WTC11 (cell line): ENCODE measurements around the gene RETN. TPM values are rescaled to one million over a fixed set of nuclear protein-coding genes. Genes with fewer than 3 reads are reported as not detected.

Source experiments
- ATAC-seq: fragments of 200-7000 bp; cut with Tn5 transposase; 2 replicates; pipeline ENCODE4 v1.10.0; 2021; ENCODE audit warnings: mild to moderate bottlenecking, moderate library complexity
- CTCF ChIA-PET: fragments of 300-600 bp; sonication (Branson Sonifier 250); formaldehyde crosslinking; loops from one replicate; lab custom pipeline; 2021; ENCODE audit warnings: antibody characterized with exemption; lab: Charles Lee
- POLR2A ChIA-PET: fragments of 350-600 bp; sonication (Branson Sonifier 250); formaldehyde crosslinking; loops from one replicate; lab custom pipeline; 2021; ENCODE audit warnings: antibody characterized with exemption; lab: Charles Lee
- DNase-seq: peaks from one replicate; pipeline ENCODE4 v3.0.0; 2021; ENCODE audit warnings: low spot score
- H3K27ac Mint-ChIP-seq: 2 replicates; pipeline ENCODE4 v1.8.0; 2021; ENCODE audit warnings: mixed read lengths
- H3K27me3 Mint-ChIP-seq: 2 replicates; pipeline ENCODE4 v1.8.0; 2021; ENCODE audit warnings: low read depth, mild to moderate bottlenecking, moderate library complexity, mixed read lengths
- H3K36me3 Mint-ChIP-seq: 2 replicates; pipeline ENCODE4 v1.8.0; 2021; ENCODE audit warnings: mixed read lengths
- H3K4me1 Mint-ChIP-seq: 2 replicates; pipeline ENCODE4 v1.8.0; 2022; ENCODE audit warnings: mixed read lengths
- H3K4me3 Mint-ChIP-seq: 2 replicates; pipeline ENCODE4 v1.8.0; 2021; ENCODE audit warnings: mild to moderate bottlenecking, moderate library complexity, mixed read lengths
- H3K9me3 Mint-ChIP-seq: 2 replicates; pipeline ENCODE4 v1.8.0; 2021; ENCODE audit warnings: mixed read lengths
- ARID4B ChIP-seq: sonication (generic); formaldehyde crosslinking; IDR thresholded peaks from 2 replicates; pipeline ENCODE4 v1.8.0; 2023; ENCODE audit warnings: missing genetic modification reagents, mild to moderate bottlenecking, borderline replicate concordance
- ATF1 ChIP-seq: sonication (generic); formaldehyde crosslinking; IDR thresholded peaks from 2 replicates; pipeline ENCODE4 v1.8.1; 2023; ENCODE audit warnings: mild to moderate bottlenecking, moderate library complexity, missing genetic modification reagents
- E2F1 ChIP-seq: sonication (generic); formaldehyde crosslinking; IDR thresholded peaks from 2 replicates; pipeline ENCODE4 v1.8.0; 2022; ENCODE audit warnings: mild to moderate bottlenecking, missing genetic modification reagents
- ELF4 ChIP-seq: sonication (generic); formaldehyde crosslinking; IDR thresholded peaks from 2 replicates; pipeline ENCODE4 v1.8.1; 2022; ENCODE audit warnings: low read depth, mild to moderate bottlenecking, moderate library complexity, missing genetic modification reagents
- EMX1 ChIP-seq: fragments of 250-450 bp; sonication (Bioruptor Pico); IDR thresholded peaks from 2 replicates; pipeline ENCODE4 v1.8.0; 2021; ENCODE audit warnings: mild to moderate bottlenecking
- MYBL2 ChIP-seq: sonication (generic); formaldehyde crosslinking; IDR thresholded peaks from 2 replicates; pipeline ENCODE4 v1.8.1; 2023; ENCODE audit warnings: mild to moderate bottlenecking, moderate library complexity, missing genetic modification reagents
- NFE2L1 ChIP-seq: sonication (generic); formaldehyde crosslinking; IDR thresholded peaks from 2 replicates; pipeline ENCODE4 v1.8.1; 2023; ENCODE audit warnings: missing genetic modification reagents
- NR1H2 ChIP-seq: sonication (generic); formaldehyde crosslinking; IDR thresholded peaks from 2 replicates; pipeline ENCODE4 v1.9.0; 2021; ENCODE audit warnings: mild to moderate bottlenecking, moderate library complexity, missing genetic modification reagents
- NR2C2 ChIP-seq: sonication (generic); formaldehyde crosslinking; IDR thresholded peaks from 2 replicates; pipeline ENCODE4 v1.8.0; 2022; ENCODE audit warnings: mild to moderate bottlenecking, missing genetic modification reagents
- RELA ChIP-seq: sonication (generic); formaldehyde crosslinking; IDR thresholded peaks from 2 replicates; pipeline ENCODE4 v1.8.1; 2022; ENCODE audit warnings: missing genetic modification reagents, mild to moderate bottlenecking, borderline replicate concordance
- RORB ChIP-seq: fragments of 250-450 bp; sonication (Bioruptor Pico); IDR thresholded peaks from 2 replicates; pipeline ENCODE4 v1.9.0; 2021; ENCODE audit warnings: mild to moderate bottlenecking
- TP53 ChIP-seq: sonication (generic); formaldehyde crosslinking; IDR thresholded peaks from 2 replicates; pipeline ENCODE4 v1.8.1; 2023; ENCODE audit warnings: mild to moderate bottlenecking, missing genetic modification reagents
- ZNF232 ChIP-seq: sonication (generic); formaldehyde crosslinking; IDR thresholded peaks from 2 replicates; pipeline ENCODE4 v1.8.0; 2022; ENCODE audit warnings: mild to moderate bottlenecking, missing genetic modification reagents
- ZNF396 ChIP-seq: fragments of 250-450 bp; sonication (Bioruptor Pico); IDR thresholded peaks from 2 replicates; pipeline ENCODE4 v1.8.0; 2021; ENCODE audit warnings: mild to moderate bottlenecking, moderate library complexity, borderline replicate concordance
- ZNF512 ChIP-seq: sonication (generic); formaldehyde crosslinking; IDR thresholded peaks from 2 replicates; pipeline ENCODE4 v1.8.1; 2022; ENCODE audit warnings: missing genetic modification reagents, borderline replicate concordance
- ZNF532 ChIP-seq: fragments of 250-450 bp; sonication (Bioruptor Pico); IDR thresholded peaks from 2 replicates; pipeline ENCODE4 v1.9.0; 2021; ENCODE audit warnings: mild to moderate bottlenecking, borderline replicate concordance
- ZNF671 ChIP-seq: fragments of 250-450 bp; sonication (Bioruptor Pico); IDR thresholded peaks from 2 replicates; pipeline ENCODE4 v1.8.0; 2021; ENCODE audit warnings: mild to moderate bottlenecking
- total RNA-seq: library from RNA; stranded (reverse); gene quantifications from 3 replicates; pipeline ENCODE4 v1.2.3, GENCODE V29; 2021
- TF ChIP-seq, protein P1 (sequence below): sonication (generic); formaldehyde crosslinking; IDR thresholded peaks from 2 replicates; pipeline ENCODE4 v1.8.1; 2023; ENCODE audit warnings: mild to moderate bottlenecking, missing genetic modification reagents, moderate library complexity
- TF ChIP-seq, protein P2 (sequence below): sonication (generic); formaldehyde crosslinking; IDR thresholded peaks from 2 replicates; pipeline ENCODE4 v1.8.0; 2022; ENCODE audit warnings: mild to moderate bottlenecking, missing genetic modification reagents
- TF ChIP-seq, protein P3 (sequence below): fragments of 250-450 bp; sonication (Bioruptor Pico); IDR thresholded peaks from 2 replicates; pipeline ENCODE4 v1.8.0; 2021; ENCODE audit warnings: mild to moderate bottlenecking

Gene RETN
- total RNA-seq, 1 experiment from 2014 or later = not detected

DNA sequence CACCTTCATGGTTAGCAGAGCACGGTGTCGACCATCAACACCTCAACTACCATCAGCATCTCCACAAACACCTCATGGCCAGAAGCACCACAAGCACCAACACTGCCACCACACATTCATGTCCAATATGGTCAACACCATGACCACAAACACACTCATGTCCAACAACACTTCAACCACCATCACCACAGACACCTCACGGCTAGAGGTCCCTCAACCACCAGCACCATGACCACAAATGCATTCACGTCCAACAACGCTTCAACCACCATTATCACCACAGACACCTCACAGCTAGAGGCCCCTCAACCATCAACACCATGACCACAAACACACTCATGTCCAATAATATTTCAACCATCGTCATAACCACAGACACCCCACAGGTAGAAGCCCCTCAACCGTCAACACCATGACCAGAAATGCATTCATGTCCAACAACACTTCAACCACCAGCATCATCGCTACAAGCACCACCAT, 22.0 kb downstream of the RETN start:
- Mint-ChIP-seq H3K4me1 (peaks cover 4% of the 10 kb centered on the region), H3K36me3 (no peaks in the 10 kb centered on the region), H3K27ac (no peak overlapping the region), H3K4me3 (no peak overlapping the region), H3K9me3 (no peaks in the 10 kb centered on the region), H3K27me3 (no peaks in the 10 kb centered on the region; the same call in 1 of the 2 replicates)
- ChIA-PET CTCF (no interaction called here), POLR2A (no interaction called here)
- no peak for ATAC-seq
- TF ChIP-seq E2F1 (CRISPR knock-in tag) (no peak), TP53 (CRISPR knock-in tag) (no peak), ARID4B (CRISPR knock-in tag) (no peak), ZNF396 (CRISPR knock-in tag) (no peak), ZNF512 (CRISPR knock-in tag) (no peak), RELA (CRISPR knock-in tag) (no peak), MYBL2 (CRISPR knock-in tag) (no peak), NFE2L1 (CRISPR knock-in tag) (no peak), NR1H2 (CRISPR knock-in tag) (no peak), ZNF671 (CRISPR knock-in tag) (no peak), EMX1 (CRISPR knock-in tag) (no peak), ATF1 (CRISPR knock-in tag) (no peak), ZNF232 (CRISPR knock-in tag) (no peak), ELF4 (CRISPR knock-in tag) (no peak)
- TF ChIP-seq, protein P1, sequence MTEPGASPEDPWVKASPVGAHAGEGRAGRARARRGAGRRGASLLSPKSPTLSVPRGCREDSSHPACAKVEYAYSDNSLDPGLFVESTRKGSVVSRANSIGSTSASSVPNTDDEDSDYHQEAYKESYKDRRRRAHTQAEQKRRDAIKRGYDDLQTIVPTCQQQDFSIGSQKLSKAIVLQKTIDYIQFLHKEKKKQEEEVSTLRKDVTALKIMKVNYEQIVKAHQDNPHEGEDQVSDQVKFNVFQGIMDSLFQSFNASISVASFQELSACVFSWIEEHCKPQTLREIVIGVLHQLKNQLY (CRISPR knock-in tag) = no peak
- TF ChIP-seq, protein P2, sequence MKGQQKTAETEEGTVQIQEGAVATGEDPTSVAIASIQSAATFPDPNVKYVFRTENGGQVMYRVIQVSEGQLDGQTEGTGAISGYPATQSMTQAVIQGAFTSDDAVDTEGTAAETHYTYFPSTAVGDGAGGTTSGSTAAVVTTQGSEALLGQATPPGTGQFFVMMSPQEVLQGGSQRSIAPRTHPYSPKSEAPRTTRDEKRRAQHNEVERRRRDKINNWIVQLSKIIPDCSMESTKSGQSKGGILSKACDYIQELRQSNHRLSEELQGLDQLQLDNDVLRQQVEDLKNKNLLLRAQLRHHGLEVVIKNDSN (CRISPR knock-in tag) = no peak
- DNase-seq = no peak

DNA sequence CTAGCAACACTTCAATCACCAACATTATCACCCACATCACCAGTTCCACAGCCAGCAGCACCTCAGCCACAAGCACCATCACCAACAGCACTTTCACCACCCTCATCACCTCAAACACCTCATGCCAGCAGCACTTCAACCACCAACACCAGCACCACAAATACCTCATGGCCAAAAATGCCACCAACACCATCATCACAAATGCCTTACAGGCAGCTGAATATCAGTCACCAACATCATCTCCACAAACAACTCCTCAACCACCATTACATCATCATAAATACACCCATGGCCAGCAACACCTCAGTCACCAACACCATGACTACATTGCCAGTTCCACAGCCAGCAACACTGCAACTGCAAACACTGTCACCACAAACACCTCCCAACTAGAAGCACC, 22.6 kb downstream of the RETN start:
- no peaks in the 10 kb centered on the region for H3K4me1 Mint-ChIP-seq
- H3K27ac Mint-ChIP-seq = no peak overlapping the region
- no peaks in the 10 kb centered on the region for H3K9me3 Mint-ChIP-seq
- no peak for ATAC-seq
- H3K27me3 Mint-ChIP-seq = peaks cover under 1% of the 10 kb centered on the region
- POLR2A ChIA-PET = no interaction called here
- CTCF ChIA-PET = no interaction called here
- no peak overlapping the region for H3K4me3 Mint-ChIP-seq
- DNase-seq = no peak
- no peak for TF ChIP-seq NR2C2
- TF ChIP-seq ZNF532 = no peak
- no peak for TF ChIP-seq RORB (CRISPR knock-in tag)
- TF ChIP-seq, protein P3, sequence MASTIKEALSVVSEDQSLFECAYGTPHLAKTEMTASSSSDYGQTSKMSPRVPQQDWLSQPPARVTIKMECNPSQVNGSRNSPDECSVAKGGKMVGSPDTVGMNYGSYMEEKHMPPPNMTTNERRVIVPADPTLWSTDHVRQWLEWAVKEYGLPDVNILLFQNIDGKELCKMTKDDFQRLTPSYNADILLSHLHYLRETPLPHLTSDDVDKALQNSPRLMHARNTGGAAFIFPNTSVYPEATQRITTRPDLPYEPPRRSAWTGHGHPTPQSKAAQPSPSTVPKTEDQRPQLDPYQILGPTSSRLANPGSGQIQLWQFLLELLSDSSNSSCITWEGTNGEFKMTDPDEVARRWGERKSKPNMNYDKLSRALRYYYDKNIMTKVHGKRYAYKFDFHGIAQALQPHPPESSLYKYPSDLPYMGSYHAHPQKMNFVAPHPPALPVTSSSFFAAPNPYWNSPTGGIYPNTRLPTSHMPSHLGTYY (CRISPR knock-in tag) = no peak
- H3K36me3 Mint-ChIP-seq = no peaks in the 10 kb centered on the region
